GM23338 (cell line): ENCODE results near the gene CCNY. TPM values are rescaled to one million over a fixed set of nuclear protein-coding genes. Genes with fewer than 3 reads are reported as not detected.

Experiments
- ATAC-seq: fragments of 200-7000 bp; cut with Tn5 transposase; 3 replicates; pipeline ENCODE4 v1.9.1; 2020
- DNase-seq: peaks from one replicate; pipeline ENCODE4 v3.0.0-alpha.2; 2015; ENCODE audit warnings: low spot score
- H2AFZ ChIP-seq: fragments of 200-600 bp; sonication (generic); 2 replicates; pipeline ENCODE4 v1.8.0; 2016; ENCODE audit warnings: antibody characterized with exemption, mild to moderate bottlenecking, moderate library complexity
- H3F3A ChIP-seq: fragments of 200-600 bp; sonication (generic); replicated peaks from 2 replicates; pipeline ENCODE4 v1.8.0; 2017; ENCODE audit warnings: antibody characterized with exemption, mixed run types, low read depth
- H3K27ac ChIP-seq: fragments of 200-600 bp; sonication (generic); 2 replicates; pipeline ENCODE4 v1.6.1; 2016; ENCODE audit warnings: low read depth
- H3K27me3 ChIP-seq: fragments of 200-600 bp; sonication (generic); 2 replicates; pipeline ENCODE4 v1.8.0; 2016; ENCODE audit warnings: mild to moderate bottlenecking, mixed run types, moderate library complexity; ENCODE audit not compliant: insufficient read depth
- H3K36me3 ChIP-seq: fragments of 200-600 bp; sonication (generic); 2 replicates; pipeline ENCODE4 v1.8.0; 2016; ENCODE audit warnings: mild to moderate bottlenecking; ENCODE audit not compliant: insufficient read depth
- H3K4me1 ChIP-seq: fragments of 200-600 bp; sonication (generic); 2 replicates; pipeline ENCODE4 v1.8.0; 2016; ENCODE audit warnings: mild to moderate bottlenecking, moderate library complexity; ENCODE audit not compliant: insufficient read depth
- H3K4me2 ChIP-seq: fragments of 200-600 bp; sonication (generic); 2 replicates; pipeline ENCODE4 v1.7.1; 2017; ENCODE audit warnings: mixed run types
- H3K4me3 ChIP-seq: fragments of 200-600 bp; sonication (generic); 2 replicates; pipeline ENCODE4 v1.6.1; 2016; ENCODE audit warnings: mixed run types
- H3K79me2 ChIP-seq: fragments of 200-600 bp; sonication (generic); replicated peaks from 2 replicates; pipeline ENCODE4 v1.8.0; 2017; ENCODE audit warnings: mild to moderate bottlenecking; ENCODE audit not compliant: insufficient read depth
- H3K9me2 ChIP-seq: fragments of 200-600 bp; sonication (generic); 2 replicates; pipeline ENCODE4 v1.8.0; 2017; ENCODE audit not compliant: insufficient read depth
- H4K20me1 ChIP-seq: fragments of 200-600 bp; sonication (generic); replicated peaks from 2 replicates; pipeline ENCODE4 v1.8.0; 2017; ENCODE audit warnings: mild to moderate bottlenecking; ENCODE audit not compliant: insufficient read depth
- H3K27ac Mint-ChIP-seq: 2 replicates; pipeline ENCODE4 v1.8.0; 2020; ENCODE audit warnings: inconsistent platforms, mild to moderate bottlenecking, moderate library complexity, mixed read lengths
- H3K27me3 Mint-ChIP-seq: 3 replicates; pipeline ENCODE4 v1.8.0; 2022; ENCODE audit warnings: low read depth, mild to moderate bottlenecking, moderate library complexity, mixed read lengths, inconsistent platforms; ENCODE audit not compliant: insufficient read depth, poor library complexity
- H3K36me3 Mint-ChIP-seq: 3 replicates; pipeline ENCODE4 v1.8.0; 2021; ENCODE audit warnings: low read depth, mild to moderate bottlenecking, inconsistent platforms, moderate library complexity, mixed read lengths
- H3K4me1 Mint-ChIP-seq: 3 replicates; pipeline ENCODE4 v1.8.0; 2020; ENCODE audit warnings: mild to moderate bottlenecking, inconsistent platforms, mixed read lengths
- H3K4me3 Mint-ChIP-seq: 3 replicates; pipeline ENCODE4 v1.8.0; 2021; ENCODE audit warnings: moderate library complexity, mild to moderate bottlenecking, inconsistent platforms, mixed read lengths
- H3K9me3 Mint-ChIP-seq: 3 replicates; pipeline ENCODE4 v1.8.0; 2020; ENCODE audit warnings: moderate library complexity, mild to moderate bottlenecking, inconsistent platforms, mixed read lengths
- CREB1 ChIP-seq: fragments of 250-450 bp; sonication (Bioruptor Pico); IDR thresholded peaks from 2 replicates; pipeline ENCODE4 v1.5.0; 2020; ENCODE audit warnings: low read depth, mild to moderate bottlenecking, moderate library complexity
- EZH2 ChIP-seq: fragments of 200-600 bp; sonication (generic); IDR thresholded peaks from one replicate; pipeline ENCODE4 v1.8.0; 2017; ENCODE audit warnings: antibody characterized with exemption, mild to moderate bottlenecking, low read depth; ENCODE audit not compliant: unreplicated experiment
- EZH2phosphoT487 ChIP-seq: fragments of 200-600 bp; sonication (generic); IDR thresholded peaks from one replicate; pipeline ENCODE4 v1.8.1; 2018; ENCODE audit warnings: antibody characterized with exemption; ENCODE audit not compliant: unreplicated experiment
- JUNB ChIP-seq: IDR thresholded peaks from one replicate; pipeline ENCODE4 v1.6.1; 2016; ENCODE audit warnings: antibody characterized with exemption; ENCODE audit not compliant: unreplicated experiment
- NANOG ChIP-seq: IDR thresholded peaks from 2 replicates; pipeline ENCODE4 v1.6.1; 2016; ENCODE audit warnings: antibody characterized with exemption, borderline replicate concordance
- POLR2AphosphoS5 ChIP-seq: IDR thresholded peaks from 2 replicates; pipeline ENCODE4 v1.6.1; 2016; ENCODE audit warnings: antibody characterized with exemption, low read depth
- ZNF114 ChIP-seq: fragments of 250-450 bp; sonication (Bioruptor Pico); IDR thresholded peaks from 2 replicates; pipeline ENCODE4 v1.5.0; 2020; ENCODE audit warnings: mild to moderate bottlenecking, moderate library complexity
- ZNF331 ChIP-seq: fragments of 250-450 bp; sonication (Bioruptor Pico); IDR thresholded peaks from 2 replicates; pipeline ENCODE4 v1.5.0; 2020; ENCODE audit warnings: low read depth, mild to moderate bottlenecking, moderate library complexity
- polyA plus RNA-seq: library from polyadenylated mRNA; unstranded; fragments of >200 nt; fragmentation: Nextera tagmentation; extraction: Ambion mirVana; gene quantifications from 2 replicates; pipeline ENCODE4 v1.2.1, GENCODE V29; 2016
- total RNA-seq: library from RNA; depleted of rRNA; stranded (reverse); fragments of >200 nt; shearing (Covaris generic); gene quantifications from 2 replicates; pipeline ENCODE4 v1.2.3, GENCODE V29; 2014
- TF ChIP-seq, protein P1 (sequence below), 2 experiments: fragments of 200-600 bp in 1 of 2; sonication (generic) in 1 of 2; conservative IDR thresholded peaks; 2 replicates each; pipeline versions ENCODE4 v1.5.1 to v1.6.1; 2016 to 2017; ENCODE audit warnings: antibody characterized with exemption in 2 of 2, low read depth in 2 of 2, mild to moderate bottlenecking in 2 of 2, moderate library complexity in 1 of 2
- TF ChIP-seq, protein P2 (sequence below): IDR thresholded peaks from one replicate; pipeline ENCODE4 v1.6.1; 2018; ENCODE audit warnings: antibody characterized with exemption; ENCODE audit not compliant: unreplicated experiment

Gene CCNY
- total and polyA plus RNA-seq, 2 experiments from 2014 or later = 14.2 to 29.0 TPM

DNA sequence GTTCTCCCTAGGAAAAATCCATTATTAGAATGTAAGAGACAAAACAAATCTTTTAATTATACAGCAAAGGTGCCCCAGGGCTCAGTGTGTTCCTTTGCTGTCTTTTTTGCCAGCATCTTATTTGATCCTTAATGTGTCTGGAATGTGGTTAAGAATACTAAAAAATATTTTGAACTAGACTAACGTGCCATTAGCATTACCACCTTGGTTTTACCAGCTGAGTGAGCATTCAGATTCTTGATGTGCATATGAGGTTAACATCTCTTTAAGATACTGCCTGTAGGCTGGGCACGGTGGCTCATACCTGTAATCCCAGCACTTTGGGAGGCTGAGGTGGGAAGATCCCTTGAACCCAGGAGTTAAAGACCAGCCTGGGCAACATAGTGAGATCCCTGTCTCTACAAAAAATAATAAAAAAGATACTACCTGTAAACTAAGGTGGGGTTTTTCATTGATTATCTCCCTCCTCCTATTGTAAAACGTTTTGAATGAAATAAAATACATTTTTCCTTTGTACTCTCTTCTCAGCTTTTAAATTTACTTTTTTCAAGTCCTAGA lies 96.6 kb downstream of the CCNY start:
- Histone ChIP-seq H3F3A (no peaks in the 10 kb centered on the region), H3K4me1 (peaks cover 24% of the 10 kb centered on the region), H3K27me3 (no peaks in the 10 kb centered on the region), H3K79me2 (peaks cover 77% of the 10 kb centered on the region), H3K9me2 (peaks cover 4% of the 10 kb centered on the region; the same call in 1 of the 2 replicates), H3K36me3 (no peaks in the 10 kb centered on the region), H2AFZ (no peak overlapping the region), H4K20me1 (peaks cover 6% of the 10 kb centered on the region), H3K4me3 (no peak overlapping the region), H3K27ac (no peak overlapping the region), H3K4me2 (no peak overlapping the region)
- Mint-ChIP-seq H3K36me3 (no peaks in the 10 kb centered on the region), H3K9me3 (no peaks in the 10 kb centered on the region), H3K4me1 (peaks cover 19% of the 10 kb centered on the region), H3K4me3 (no peak overlapping the region), H3K27ac (no peak overlapping the region), H3K27me3 (peaks cover 3% of the 10 kb centered on the region)
- no peak for ATAC-seq
- TF ChIP-seq EZH2phosphoT487 (no peak), ZNF331 (CRISPR knock-in tag) (no peak), JUNB (no peak), CREB1 (CRISPR knock-in tag) (no peak), EZH2 (no peak), NANOG (no peak), POLR2AphosphoS5 (no peak)
- TF ChIP-seq, protein P1, sequence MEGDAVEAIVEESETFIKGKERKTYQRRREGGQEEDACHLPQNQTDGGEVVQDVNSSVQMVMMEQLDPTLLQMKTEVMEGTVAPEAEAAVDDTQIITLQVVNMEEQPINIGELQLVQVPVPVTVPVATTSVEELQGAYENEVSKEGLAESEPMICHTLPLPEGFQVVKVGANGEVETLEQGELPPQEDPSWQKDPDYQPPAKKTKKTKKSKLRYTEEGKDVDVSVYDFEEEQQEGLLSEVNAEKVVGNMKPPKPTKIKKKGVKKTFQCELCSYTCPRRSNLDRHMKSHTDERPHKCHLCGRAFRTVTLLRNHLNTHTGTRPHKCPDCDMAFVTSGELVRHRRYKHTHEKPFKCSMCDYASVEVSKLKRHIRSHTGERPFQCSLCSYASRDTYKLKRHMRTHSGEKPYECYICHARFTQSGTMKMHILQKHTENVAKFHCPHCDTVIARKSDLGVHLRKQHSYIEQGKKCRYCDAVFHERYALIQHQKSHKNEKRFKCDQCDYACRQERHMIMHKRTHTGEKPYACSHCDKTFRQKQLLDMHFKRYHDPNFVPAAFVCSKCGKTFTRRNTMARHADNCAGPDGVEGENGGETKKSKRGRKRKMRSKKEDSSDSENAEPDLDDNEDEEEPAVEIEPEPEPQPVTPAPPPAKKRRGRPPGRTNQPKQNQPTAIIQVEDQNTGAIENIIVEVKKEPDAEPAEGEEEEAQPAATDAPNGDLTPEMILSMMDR (conservative IDR thresholded peaks at IDR 0.05; ENCODE audit: low read depth in 2 of 2) = no peak
- TF ChIP-seq, protein P2, sequence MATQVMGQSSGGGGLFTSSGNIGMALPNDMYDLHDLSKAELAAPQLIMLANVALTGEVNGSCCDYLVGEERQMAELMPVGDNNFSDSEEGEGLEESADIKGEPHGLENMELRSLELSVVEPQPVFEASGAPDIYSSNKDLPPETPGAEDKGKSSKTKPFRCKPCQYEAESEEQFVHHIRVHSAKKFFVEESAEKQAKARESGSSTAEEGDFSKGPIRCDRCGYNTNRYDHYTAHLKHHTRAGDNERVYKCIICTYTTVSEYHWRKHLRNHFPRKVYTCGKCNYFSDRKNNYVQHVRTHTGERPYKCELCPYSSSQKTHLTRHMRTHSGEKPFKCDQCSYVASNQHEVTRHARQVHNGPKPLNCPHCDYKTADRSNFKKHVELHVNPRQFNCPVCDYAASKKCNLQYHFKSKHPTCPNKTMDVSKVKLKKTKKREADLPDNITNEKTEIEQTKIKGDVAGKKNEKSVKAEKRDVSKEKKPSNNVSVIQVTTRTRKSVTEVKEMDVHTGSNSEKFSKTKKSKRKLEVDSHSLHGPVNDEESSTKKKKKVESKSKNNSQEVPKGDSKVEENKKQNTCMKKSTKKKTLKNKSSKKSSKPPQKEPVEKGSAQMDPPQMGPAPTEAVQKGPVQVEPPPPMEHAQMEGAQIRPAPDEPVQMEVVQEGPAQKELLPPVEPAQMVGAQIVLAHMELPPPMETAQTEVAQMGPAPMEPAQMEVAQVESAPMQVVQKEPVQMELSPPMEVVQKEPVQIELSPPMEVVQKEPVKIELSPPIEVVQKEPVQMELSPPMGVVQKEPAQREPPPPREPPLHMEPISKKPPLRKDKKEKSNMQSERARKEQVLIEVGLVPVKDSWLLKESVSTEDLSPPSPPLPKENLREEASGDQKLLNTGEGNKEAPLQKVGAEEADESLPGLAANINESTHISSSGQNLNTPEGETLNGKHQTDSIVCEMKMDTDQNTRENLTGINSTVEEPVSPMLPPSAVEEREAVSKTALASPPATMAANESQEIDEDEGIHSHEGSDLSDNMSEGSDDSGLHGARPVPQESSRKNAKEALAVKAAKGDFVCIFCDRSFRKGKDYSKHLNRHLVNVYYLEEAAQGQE = no peak
- no peak for DNase-seq

DNA sequence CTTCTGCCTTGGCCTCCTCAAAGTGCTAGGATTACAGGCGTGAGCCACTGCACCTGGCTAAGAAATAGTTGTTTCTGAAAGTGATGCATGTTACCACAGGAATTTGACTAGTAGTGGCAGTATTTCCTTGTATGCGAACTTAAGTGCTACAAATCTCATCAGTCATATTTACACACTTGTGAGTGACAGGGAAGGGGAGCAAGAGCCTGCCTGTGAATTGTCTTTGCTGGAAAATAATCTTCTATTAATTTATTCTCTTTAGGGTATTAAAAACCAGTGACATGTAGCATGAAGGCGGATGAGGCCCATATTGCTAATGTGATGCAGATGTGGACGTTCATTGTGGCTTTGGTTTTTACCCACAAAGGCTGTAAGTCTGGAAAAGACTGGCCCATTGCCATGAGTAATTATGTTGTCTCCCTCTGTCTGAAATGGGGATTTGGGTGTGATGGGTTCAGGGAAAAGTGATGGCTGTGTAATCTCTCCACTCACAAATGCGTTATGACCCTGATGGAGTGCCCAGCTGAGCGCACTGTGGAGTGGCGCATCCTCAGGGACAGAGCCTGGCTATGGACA lies 97.6 kb downstream of the CCNY start:
- Mint-ChIP-seq H3K36me3 (no peaks in the 10 kb centered on the region), H3K4me1 (peaks cover 10% of the 10 kb centered on the region), H3K27ac (no peak overlapping the region), H3K4me3 (no peak overlapping the region), H3K9me3 (no peaks in the 10 kb centered on the region), H3K27me3 (peaks cover 3% of the 10 kb centered on the region)
- no peak overlapping the region for H3K4me3 ChIP-seq
- H3F3A ChIP-seq = no peaks in the 10 kb centered on the region
- H4K20me1 ChIP-seq = peaks cover 6% of the 10 kb centered on the region
- peaks cover 4% of the 10 kb centered on the region; the same call in 1 of the 2 replicates for H3K9me2 ChIP-seq
- ATAC-seq (no peak), DNase-seq (no peak)
- TF ChIP-seq EZH2 = no peak
- no peak for TF ChIP-seq NANOG
- no peak for TF ChIP-seq ZNF114
- no peak for TF ChIP-seq EZH2phosphoT487
- H3K36me3 ChIP-seq = no peaks in the 10 kb centered on the region
- no peak overlapping the region for H3K4me2 ChIP-seq
- no peak overlapping the region for H2AFZ ChIP-seq
- peaks cover 16% of the 10 kb centered on the region for H3K4me1 ChIP-seq
- no peaks in the 10 kb centered on the region for H3K27me3 ChIP-seq
- no peak overlapping the region for H3K27ac ChIP-seq
- peaks cover 81% of the 10 kb centered on the region for H3K79me2 ChIP-seq
